ENCODE measurements around the gene LRRC1.

GRCh38 chr6:53913286-53913685 lies 118.5 kb downstream of the LRRC1 start:
- no peak for TF ChIP-seq CTCF (IDR thresholded peaks at IDR 0.05)
- no peak for TF ChIP-seq EZH2 (IDR thresholded peaks at IDR 0.05; ENCODE audit: borderline replicate concordance, insufficient read depth, low read depth, low read length, poor library complexity, severe bottlenecking)
